ENCODE data around the gene RBM42. TPM values are rescaled to one million over a fixed set of nuclear protein-coding genes. Genes with fewer than 3 reads are reported as not detected.

Gene RBM42
- total and polyA plus RNA-seq, 9 of the 15 experiments (the other 6 are each of a cell fraction or from before 2014, with no cell fraction given), result 5.7 to 149 (median 32.4) TPM

GRCh38 chr19:35641515-35642151 lies 12.8 kb downstream of the RBM42 start, which contains the start of gene ETV2 (continued):
- TF ChIP-seq ZNF444 (CRISPR knock-in tag; IDR thresholded peaks at IDR 0.05) (no peak), HNRNPLL (IDR thresholded peaks at IDR 0.05; ENCODE audit: low read depth, low read length, poor library complexity, severe bottlenecking) (no peak), HIVEP1 (CRISPR knock-in tag; IDR thresholded peaks at IDR 0.05) (no peak), ZNF217 (CRISPR knock-in tag; IDR thresholded peaks at IDR 0.05) (no peak), TCF7L2 (IDR thresholded peaks at IDR 0.05; ENCODE audit: low read depth, low read length) (no peak), NEUROD1 (IDR thresholded peaks at IDR 0.05; ENCODE audit: borderline replicate concordance, low read depth, low read length, partially characterized antibody) (peak; percentile 26), EZH2 (IDR thresholded peaks at IDR 0.05; ENCODE audit: borderline replicate concordance, low read depth, low read length) (no peak), NCOA1 (IDR thresholded peaks at IDR 0.05; ENCODE audit: low read depth) (no peak), PURB (CRISPR knock-in tag; IDR thresholded peaks at IDR 0.05; ENCODE audit: low read depth) (no peak), SAFB2 (IDR thresholded peaks at IDR 0.05; ENCODE audit: borderline replicate concordance, low read depth, low read length, severe bottlenecking) (no peak), ZFP1 (CRISPR knock-in tag; IDR thresholded peaks at IDR 0.05) (no peak), ELF2 (CRISPR knock-in tag; IDR thresholded peaks at IDR 0.05) (no peak), CEBPB (tag; IDR thresholded peaks at IDR 0.05) (no peak), DACH1 (IDR thresholded peaks at IDR 0.05; ENCODE audit: partially characterized antibody) (no peak), CREB1 (IDR thresholded peaks at IDR 0.05) (peak; percentile 91), CREB1 (CRISPR knock-in tag; IDR thresholded peaks at IDR 0.05) (peak; percentile 85), ETV6 (IDR thresholded peaks at IDR 0.05; ENCODE audit: borderline replicate concordance in 1 of 2, low read depth in 2 of 2, low read length in 1 of 2) (no peak), ETV6 (CRISPR knock-in tag; IDR thresholded peaks at IDR 0.05; ENCODE audit: borderline replicate concordance) (no peak), NR4A1 (CRISPR knock-in tag; IDR thresholded peaks at IDR 0.05) (no peak), NR4A1 (tag; IDR thresholded peaks at IDR 0.05) (no peak), ZNF143 (CRISPR knock-in tag; IDR thresholded peaks at IDR 0.05) (no peak), MED1 (CRISPR knock-in tag; IDR thresholded peaks at IDR 0.05; ENCODE audit: borderline replicate concordance) (no peak), BRD9 (IDR thresholded peaks at IDR 0.05; ENCODE audit: low read depth, partially characterized antibody) (no peak), ZNF24 (IDR thresholded peaks at IDR 0.05) (no peak)
- TF ChIP-seq, protein P1, sequence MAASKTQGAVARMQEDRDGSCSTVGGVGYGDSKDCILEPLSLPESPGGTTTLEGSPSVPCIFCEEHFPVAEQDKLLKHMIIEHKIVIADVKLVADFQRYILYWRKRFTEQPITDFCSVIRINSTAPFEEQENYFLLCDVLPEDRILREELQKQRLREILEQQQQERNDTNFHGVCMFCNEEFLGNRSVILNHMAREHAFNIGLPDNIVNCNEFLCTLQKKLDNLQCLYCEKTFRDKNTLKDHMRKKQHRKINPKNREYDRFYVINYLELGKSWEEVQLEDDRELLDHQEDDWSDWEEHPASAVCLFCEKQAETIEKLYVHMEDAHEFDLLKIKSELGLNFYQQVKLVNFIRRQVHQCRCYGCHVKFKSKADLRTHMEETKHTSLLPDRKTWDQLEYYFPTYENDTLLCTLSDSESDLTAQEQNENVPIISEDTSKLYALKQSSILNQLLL (CRISPR knock-in tag; IDR thresholded peaks at IDR 0.05; ENCODE audit: borderline replicate concordance), result no peak
- TF ChIP-seq, protein P2, sequence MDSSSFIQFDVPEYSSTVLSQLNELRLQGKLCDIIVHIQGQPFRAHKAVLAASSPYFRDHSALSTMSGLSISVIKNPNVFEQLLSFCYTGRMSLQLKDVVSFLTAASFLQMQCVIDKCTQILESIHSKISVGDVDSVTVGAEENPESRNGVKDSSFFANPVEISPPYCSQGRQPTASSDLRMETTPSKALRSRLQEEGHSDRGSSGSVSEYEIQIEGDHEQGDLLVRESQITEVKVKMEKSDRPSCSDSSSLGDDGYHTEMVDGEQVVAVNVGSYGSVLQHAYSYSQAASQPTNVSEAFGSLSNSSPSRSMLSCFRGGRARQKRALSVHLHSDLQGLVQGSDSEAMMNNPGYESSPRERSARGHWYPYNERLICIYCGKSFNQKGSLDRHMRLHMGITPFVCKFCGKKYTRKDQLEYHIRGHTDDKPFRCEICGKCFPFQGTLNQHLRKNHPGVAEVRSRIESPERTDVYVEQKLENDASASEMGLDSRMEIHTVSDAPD (CRISPR knock-in tag; IDR thresholded peaks at IDR 0.05), result no peak

All from K562 (cell line).